GM18867 (cell line): Measurements from ENCODE around the gene RBM23.
"Not testable (repeated sequence)": the region's sequence is repeated elsewhere in the genome, so short reads cannot be mapped to it uniquely, and the experiment has no call there.

ENCODE experiments used
- ATAC-seq: cut with Tn5 transposase; IDR thresholded peaks from one replicate; pipeline ENCODE4 v1.9.1; 2021; ENCODE audit warnings: mild to moderate bottlenecking, moderate library complexity; ENCODE audit not compliant: unreplicated experiment

RBM23 gene

GRCh38 chr14:22918804-22919600, at the start of gene RBM23:
Gene RBM23 (minus strand): TSS chr14:22919149.
- peak; percentile 91 for ATAC-seq

- ATAC-seq: no peak
Measured at GRCh38 chr14:22966783-22967269, 47.9 kb upstream of the RBM23 start.

- not testable (repeated sequence) for ATAC-seq
Measured at GRCh38 chr14:22965916-22966782, 47.2 kb upstream of the RBM23 start.

DNA sequence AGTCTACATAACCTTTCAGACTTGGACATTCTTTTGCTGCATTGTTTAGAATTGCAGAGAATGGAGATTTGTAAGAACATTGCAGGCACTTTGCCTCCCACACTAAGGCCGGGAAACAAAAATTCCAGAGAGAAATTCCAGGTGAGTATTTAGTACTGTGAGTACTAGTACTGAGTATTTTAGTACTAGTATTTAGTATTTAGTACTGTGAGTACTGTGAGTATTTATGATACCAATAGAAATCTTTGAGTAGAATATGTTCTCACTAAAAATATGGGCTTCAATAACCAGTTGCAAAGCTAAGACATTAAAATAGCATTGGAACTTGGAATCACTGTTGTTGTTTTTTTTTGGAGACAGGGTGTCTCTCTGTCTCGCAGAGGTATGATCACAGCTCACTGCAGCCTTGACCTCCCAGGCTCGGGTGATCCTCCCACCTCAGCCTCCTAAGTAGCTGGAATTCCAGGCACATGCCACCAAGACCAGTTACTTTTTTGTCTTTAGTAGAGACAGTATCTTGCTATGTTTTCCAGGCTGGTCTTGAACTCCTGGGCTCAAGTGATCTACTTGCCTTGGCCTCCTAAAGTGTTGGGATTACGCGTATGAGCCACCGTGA, 43.2 kb upstream of the RBM23 start:
- no peak for ATAC-seq

DNA sequence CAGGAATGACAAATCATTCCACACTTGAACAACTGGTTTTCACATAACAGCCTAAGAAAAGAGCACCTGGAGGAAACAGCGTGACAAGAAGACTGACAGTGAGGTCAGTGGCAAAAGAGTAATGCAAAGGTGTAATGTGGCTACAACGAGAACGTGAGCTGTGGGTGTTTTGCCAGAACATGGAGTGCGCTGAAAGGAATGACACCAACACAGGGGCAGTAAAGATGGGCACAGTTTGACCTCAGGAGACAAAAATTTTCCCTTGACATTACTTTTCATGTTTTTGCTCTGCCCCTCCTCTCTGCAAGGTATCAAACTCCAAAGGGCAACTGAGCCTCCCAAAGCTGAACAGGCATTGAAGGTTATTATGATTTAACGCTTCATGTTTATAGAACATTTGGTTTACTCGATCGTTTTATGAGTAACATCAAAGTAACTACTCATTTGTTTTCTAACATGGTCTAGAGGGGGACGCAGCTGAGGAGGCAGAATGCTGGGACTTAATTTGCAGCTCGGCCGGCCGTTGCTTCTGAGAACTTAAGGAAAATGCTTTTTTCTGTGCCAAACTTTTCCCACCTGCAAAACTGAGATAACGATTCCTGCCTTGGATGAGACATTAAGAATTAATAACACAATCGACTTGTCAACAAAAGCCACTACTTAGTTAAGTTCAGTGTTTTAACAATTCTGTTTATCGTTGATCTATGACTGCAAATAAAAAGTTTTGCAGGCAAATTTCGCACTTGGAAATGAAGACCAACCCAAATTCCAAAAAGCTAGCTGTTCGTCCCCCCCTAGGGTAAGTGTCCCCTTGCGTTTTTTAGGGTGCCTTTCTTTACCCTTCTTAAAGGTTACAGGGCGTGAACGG, 37.0 kb upstream of the RBM23 start:
- no peak for ATAC-seq

DNA sequence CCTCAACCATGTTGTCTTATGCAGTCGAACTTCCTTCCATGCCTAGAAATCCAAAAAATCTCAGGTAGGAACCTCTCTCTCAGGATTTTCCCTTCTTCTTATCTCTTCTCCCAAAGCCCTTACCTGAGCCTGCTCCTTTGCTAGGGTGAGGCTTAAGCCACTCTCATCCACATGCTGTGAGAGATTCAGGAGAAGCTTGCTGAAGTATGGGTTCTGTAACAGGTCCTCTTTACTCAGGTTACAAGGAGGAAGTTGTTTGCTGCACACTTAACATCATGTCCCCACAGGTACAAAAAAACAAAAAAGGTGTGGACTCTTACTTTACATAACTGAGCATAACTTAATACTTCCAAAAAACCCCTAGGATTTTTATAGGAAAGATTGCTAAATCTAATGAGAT, 33.5 kb upstream of the RBM23 start:
- ATAC-seq: no peak

DNA sequence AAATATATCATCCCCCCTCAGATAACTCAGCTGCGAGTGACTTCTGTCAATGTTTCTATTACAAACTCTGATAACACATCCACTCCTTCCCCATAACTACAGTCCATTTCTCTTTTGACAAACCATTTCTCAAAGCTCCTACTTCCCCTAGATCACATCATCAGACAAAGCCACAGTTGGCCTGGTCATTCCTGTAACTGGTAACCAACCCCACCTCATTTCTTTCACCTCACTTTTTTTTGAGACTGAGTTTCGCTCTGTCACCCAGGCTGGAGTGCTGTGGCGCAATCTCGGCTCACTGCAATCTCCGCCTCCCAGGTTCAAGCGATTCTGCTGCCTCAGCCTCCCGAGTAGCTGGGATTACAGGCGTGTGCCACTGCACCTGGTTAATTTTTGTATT, 32.8 kb upstream of the RBM23 start:
- not testable (repeated sequence) for ATAC-seq

DNA sequence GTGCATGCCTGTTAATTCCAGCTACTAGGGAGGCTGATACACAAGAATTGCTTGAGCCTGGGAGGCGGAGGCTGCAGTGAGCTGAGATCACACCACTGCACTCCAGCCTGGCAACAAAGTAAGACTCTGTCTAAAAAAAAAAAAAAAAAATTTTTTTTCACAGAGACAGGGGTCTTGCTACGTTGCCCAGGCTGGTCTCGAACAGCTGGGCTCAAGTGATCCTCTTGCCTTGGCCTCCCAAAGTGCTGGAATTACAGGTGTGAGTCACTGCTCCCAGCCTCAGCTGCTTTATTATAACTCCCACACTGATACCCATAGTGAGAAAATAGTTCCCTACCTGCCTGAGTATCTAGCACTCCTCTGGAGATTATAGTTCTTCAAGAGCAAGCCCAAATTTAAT, 26.7 kb upstream of the RBM23 start:
- ATAC-seq: no peak

DNA sequence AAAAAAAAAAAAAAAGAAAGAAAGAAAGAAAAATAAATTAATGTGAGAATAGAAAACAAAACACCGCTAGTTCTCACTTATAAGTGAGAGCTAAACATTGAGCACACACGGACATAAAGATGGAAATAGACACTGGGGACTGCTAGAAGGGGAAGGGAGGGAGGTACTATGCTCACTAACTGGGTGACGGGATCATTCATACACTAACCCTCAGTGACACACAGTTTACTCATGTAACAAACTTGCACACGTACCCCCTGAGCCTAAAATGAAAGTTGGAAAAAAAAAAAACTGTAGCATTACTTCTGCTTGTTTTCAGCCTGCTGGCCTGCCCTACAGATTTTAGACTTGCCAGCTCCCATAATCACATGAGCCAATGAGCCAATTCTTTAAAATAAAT, 20.7 kb upstream of the RBM23 start:
- no peak for ATAC-seq

GRCh38 chr14:22935156-22935555, 16.2 kb upstream of the RBM23 start:
- ATAC-seq: no peak

- ATAC-seq: no peak
Measured at GRCh38 chr14:22932146-22932545, 13.2 kb upstream of the RBM23 start.

- ATAC-seq: no peak
Measured at GRCh38 chr14:22929961-22930364, 11.0 kb upstream of the RBM23 start.

- peak; percentile 81 for ATAC-seq
Measured at GRCh38 chr14:22929104-22929960, 10.4 kb upstream of the RBM23 start, which contains the start of gene PRMT5. Gene PRMT5 (minus strand): TSS chr14:22929376. CDS start chr14:22929361, 15 bp downstream.

DNA sequence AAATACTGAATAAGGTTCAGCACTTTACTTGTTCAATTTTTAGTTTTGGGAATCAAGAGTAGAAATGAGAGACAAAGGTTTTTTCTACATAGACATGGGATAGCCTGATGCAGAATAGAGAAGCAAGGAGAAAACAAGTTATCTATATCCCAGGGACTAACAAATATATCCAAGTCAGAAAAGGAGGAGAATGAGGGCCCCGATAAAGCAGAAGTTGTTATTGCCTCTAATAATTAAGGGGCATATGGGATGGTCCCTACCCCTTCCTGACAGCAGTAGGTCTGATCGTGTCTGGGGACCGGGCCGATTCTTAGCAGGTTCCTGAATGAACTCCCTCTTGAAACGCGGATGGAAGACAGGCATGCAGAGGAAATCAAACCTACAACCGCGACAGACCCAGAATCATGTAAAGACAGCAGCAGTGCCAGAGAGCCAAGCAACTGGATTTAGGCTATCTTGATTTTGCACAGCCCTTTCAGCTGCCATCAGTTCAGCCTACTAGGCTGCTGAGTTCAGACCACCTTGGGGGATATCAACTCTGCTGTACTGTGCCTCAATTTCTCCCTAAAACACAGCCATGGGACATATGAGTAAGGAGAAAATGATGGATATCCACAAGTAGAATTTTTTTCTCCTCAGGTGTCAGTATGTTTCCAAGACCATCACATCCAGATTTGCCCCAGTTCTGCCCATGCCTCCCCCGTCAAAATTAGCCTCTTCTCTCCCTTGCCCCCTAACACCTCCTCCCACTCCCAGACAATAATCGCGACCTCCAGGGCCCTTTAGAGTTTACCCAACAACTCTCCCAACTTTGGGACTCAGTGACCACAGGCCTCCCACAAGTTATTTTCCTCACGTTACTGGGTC, 9.5 kb upstream of the RBM23 start:
- no peak for ATAC-seq

DNA sequence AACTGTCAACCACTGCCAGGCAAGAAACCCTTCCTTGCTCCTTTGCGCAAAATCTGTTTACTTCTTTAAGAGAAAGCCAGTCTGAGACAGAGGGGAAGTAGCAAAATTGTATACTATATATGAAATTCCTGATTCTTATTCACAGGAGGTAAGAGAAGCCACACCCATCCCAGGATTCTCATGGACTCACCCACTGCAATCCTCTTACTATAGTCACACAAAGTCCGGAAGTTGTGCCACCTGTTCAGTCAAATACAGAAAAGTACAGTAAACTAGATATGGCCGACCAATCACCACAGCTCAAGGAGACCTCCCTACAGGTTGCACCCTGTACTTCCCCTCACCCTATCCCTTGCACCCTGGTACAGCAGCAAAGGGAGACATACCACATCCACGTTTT, 7.4 kb upstream of the RBM23 start:
- no peak for ATAC-seq

DNA sequence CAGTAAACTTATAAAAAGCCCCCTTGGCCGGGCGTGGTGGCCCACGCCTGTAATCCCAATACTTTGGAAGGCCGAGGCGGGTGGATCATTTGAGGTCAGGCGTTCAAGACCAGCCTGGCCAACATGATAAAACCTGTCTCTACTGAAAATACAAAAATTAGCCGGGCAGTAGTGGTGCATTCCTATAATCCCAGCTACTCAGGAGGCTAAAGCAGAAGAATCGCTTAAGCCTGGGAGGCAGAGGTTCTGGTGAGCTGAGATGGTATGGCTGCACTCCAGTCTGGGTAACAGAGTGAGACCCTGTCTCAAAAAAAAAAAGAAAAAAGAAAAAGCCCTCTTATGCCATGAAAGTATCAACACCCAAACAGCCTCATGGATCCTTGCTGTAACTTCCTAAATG, 6.6 kb upstream of the RBM23 start:
- ATAC-seq: no peak

DNA sequence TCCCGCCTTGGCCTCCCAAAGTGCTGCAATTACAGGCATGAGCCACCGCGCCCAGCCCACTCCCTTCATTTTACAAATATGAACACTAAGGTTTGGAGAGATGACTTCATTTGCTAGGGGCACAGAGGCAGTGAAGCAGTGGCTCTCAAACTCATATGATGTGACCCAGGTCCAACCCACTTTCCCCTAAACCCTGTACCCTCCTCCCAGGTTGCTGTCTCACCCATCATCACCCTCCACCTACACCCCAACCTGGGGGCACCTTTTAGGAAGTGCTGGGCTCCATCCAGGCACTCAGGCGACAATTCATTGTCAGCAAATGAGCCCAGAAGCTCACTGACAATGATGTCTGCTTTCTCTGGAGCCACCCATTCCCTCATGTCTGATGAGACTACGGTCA, 4.8 kb upstream of the RBM23 start:
- ATAC-seq: no peak

DNA sequence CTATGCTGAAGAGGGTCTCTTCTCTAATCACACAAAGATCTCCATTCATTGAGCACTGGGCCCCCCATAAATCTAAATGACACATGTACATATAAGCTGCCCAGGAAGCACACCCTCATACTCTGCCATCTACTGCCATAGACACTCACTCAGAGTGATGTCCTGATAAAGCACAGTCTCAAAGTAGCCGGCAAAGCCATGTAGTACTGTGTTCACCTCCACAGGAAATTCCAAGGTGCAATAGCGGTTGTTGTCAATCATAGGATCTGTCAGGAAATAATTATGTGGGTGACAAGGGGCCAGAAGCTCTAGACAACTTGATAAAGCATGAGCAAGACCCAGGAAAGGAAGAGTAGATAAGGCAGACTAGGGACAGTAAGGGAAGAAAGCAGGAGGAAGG, 3.3 kb upstream of the RBM23 start:
- no peak for ATAC-seq

DNA sequence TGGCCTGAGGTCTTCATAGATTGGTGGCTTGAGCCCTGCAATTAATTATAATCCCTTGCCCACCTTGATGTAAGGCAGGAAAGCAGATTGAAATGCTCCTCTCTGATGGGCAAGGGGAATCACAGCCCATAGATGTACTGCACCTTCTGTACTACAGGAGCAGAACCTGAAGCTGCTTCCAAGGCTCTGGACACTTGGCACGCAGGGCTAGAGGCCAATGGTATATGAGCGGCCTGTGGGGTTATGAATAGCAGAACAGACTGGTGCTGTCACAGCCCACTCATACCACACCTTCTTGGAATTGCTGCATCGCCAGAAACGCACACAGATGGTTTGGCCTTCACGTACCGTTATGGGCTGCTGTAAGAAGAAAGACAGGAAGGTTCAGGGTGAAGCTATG, 1.7 kb upstream of the RBM23 start:
- no peak for ATAC-seq
